GM23338 (cell line): ENCODE data around the gene PA2G4. TPM values are rescaled to one million over a fixed set of nuclear protein-coding genes. Genes with fewer than 3 reads are reported as not detected.
A peak's percentile ranks its signal among the peaks of the same experiment; 100 is the strongest.
"Not testable (repeated sequence)": the region's sequence is repeated elsewhere in the genome, so short reads cannot be mapped to it uniquely, and the experiment has no call there.

Experiments used
- ATAC-seq: fragments of 200-7000 bp; cut with Tn5 transposase; 3 replicates; pipeline ENCODE4 v1.9.1; 2020
- DNase-seq: peaks from one replicate; pipeline ENCODE4 v3.0.0-alpha.2; 2015; ENCODE audit warnings: low spot score
- H2AFZ ChIP-seq: fragments of 200-600 bp; sonication (generic); 2 replicates; pipeline ENCODE4 v1.8.0; 2016; ENCODE audit warnings: antibody characterized with exemption, mild to moderate bottlenecking, moderate library complexity
- H3F3A ChIP-seq: fragments of 200-600 bp; sonication (generic); replicated peaks from 2 replicates; pipeline ENCODE4 v1.8.0; 2017; ENCODE audit warnings: antibody characterized with exemption, mixed run types, low read depth
- H3K27ac ChIP-seq: fragments of 200-600 bp; sonication (generic); 2 replicates; pipeline ENCODE4 v1.6.1; 2016; ENCODE audit warnings: low read depth
- H3K27me3 ChIP-seq: fragments of 200-600 bp; sonication (generic); 2 replicates; pipeline ENCODE4 v1.8.0; 2016; ENCODE audit warnings: mild to moderate bottlenecking, mixed run types, moderate library complexity; ENCODE audit not compliant: insufficient read depth
- H3K36me3 ChIP-seq: fragments of 200-600 bp; sonication (generic); 2 replicates; pipeline ENCODE4 v1.8.0; 2016; ENCODE audit warnings: mild to moderate bottlenecking; ENCODE audit not compliant: insufficient read depth
- H3K4me1 ChIP-seq: fragments of 200-600 bp; sonication (generic); 2 replicates; pipeline ENCODE4 v1.8.0; 2016; ENCODE audit warnings: mild to moderate bottlenecking, moderate library complexity; ENCODE audit not compliant: insufficient read depth
- H3K4me2 ChIP-seq: fragments of 200-600 bp; sonication (generic); 2 replicates; pipeline ENCODE4 v1.7.1; 2017; ENCODE audit warnings: mixed run types
- H3K4me3 ChIP-seq: fragments of 200-600 bp; sonication (generic); 2 replicates; pipeline ENCODE4 v1.6.1; 2016; ENCODE audit warnings: mixed run types
- H3K79me2 ChIP-seq: fragments of 200-600 bp; sonication (generic); replicated peaks from 2 replicates; pipeline ENCODE4 v1.8.0; 2017; ENCODE audit warnings: mild to moderate bottlenecking; ENCODE audit not compliant: insufficient read depth
- H3K9me2 ChIP-seq: fragments of 200-600 bp; sonication (generic); 2 replicates; pipeline ENCODE4 v1.8.0; 2017; ENCODE audit not compliant: insufficient read depth
- H4K20me1 ChIP-seq: fragments of 200-600 bp; sonication (generic); replicated peaks from 2 replicates; pipeline ENCODE4 v1.8.0; 2017; ENCODE audit warnings: mild to moderate bottlenecking; ENCODE audit not compliant: insufficient read depth
- H3K27ac Mint-ChIP-seq: 2 replicates; pipeline ENCODE4 v1.8.0; 2020; ENCODE audit warnings: inconsistent platforms, mild to moderate bottlenecking, moderate library complexity, mixed read lengths
- H3K27me3 Mint-ChIP-seq: 3 replicates; pipeline ENCODE4 v1.8.0; 2022; ENCODE audit warnings: low read depth, mild to moderate bottlenecking, moderate library complexity, mixed read lengths, inconsistent platforms; ENCODE audit not compliant: insufficient read depth, poor library complexity
- H3K36me3 Mint-ChIP-seq: 3 replicates; pipeline ENCODE4 v1.8.0; 2021; ENCODE audit warnings: low read depth, mild to moderate bottlenecking, inconsistent platforms, moderate library complexity, mixed read lengths
- H3K4me1 Mint-ChIP-seq: 3 replicates; pipeline ENCODE4 v1.8.0; 2020; ENCODE audit warnings: mild to moderate bottlenecking, inconsistent platforms, mixed read lengths
- H3K4me3 Mint-ChIP-seq: 3 replicates; pipeline ENCODE4 v1.8.0; 2021; ENCODE audit warnings: moderate library complexity, mild to moderate bottlenecking, inconsistent platforms, mixed read lengths
- H3K9me3 Mint-ChIP-seq: 3 replicates; pipeline ENCODE4 v1.8.0; 2020; ENCODE audit warnings: moderate library complexity, mild to moderate bottlenecking, inconsistent platforms, mixed read lengths
- CREB1 ChIP-seq: fragments of 250-450 bp; sonication (Bioruptor Pico); IDR thresholded peaks from 2 replicates; pipeline ENCODE4 v1.5.0; 2020; ENCODE audit warnings: low read depth, mild to moderate bottlenecking, moderate library complexity
- CTCF ChIP-seq, 2 experiments: fragments of 200-600 bp in 1 of 2; sonication (generic) in 1 of 2; conservative IDR thresholded peaks; 2 replicates each; pipeline versions ENCODE4 v1.5.1 to v1.6.1; 2016 to 2017; ENCODE audit warnings: antibody characterized with exemption in 2 of 2, low read depth in 2 of 2, mild to moderate bottlenecking in 2 of 2, moderate library complexity in 1 of 2
- ETS1 ChIP-seq: IDR thresholded peaks from 2 replicates; pipeline ENCODE4 v1.6.1; 2016; ENCODE audit warnings: antibody characterized with exemption
- EZH2 ChIP-seq: fragments of 200-600 bp; sonication (generic); IDR thresholded peaks from one replicate; pipeline ENCODE4 v1.8.0; 2017; ENCODE audit warnings: antibody characterized with exemption, mild to moderate bottlenecking, low read depth; ENCODE audit not compliant: unreplicated experiment
- EZH2phosphoT487 ChIP-seq: fragments of 200-600 bp; sonication (generic); IDR thresholded peaks from one replicate; pipeline ENCODE4 v1.8.1; 2018; ENCODE audit warnings: antibody characterized with exemption; ENCODE audit not compliant: unreplicated experiment
- JUNB ChIP-seq: IDR thresholded peaks from one replicate; pipeline ENCODE4 v1.6.1; 2016; ENCODE audit warnings: antibody characterized with exemption; ENCODE audit not compliant: unreplicated experiment
- NANOG ChIP-seq: IDR thresholded peaks from 2 replicates; pipeline ENCODE4 v1.6.1; 2016; ENCODE audit warnings: antibody characterized with exemption, borderline replicate concordance
- POLR2AphosphoS5 ChIP-seq: IDR thresholded peaks from 2 replicates; pipeline ENCODE4 v1.6.1; 2016; ENCODE audit warnings: antibody characterized with exemption, low read depth
- REST ChIP-seq: IDR thresholded peaks from one replicate; pipeline ENCODE4 v1.6.1; 2018; ENCODE audit warnings: antibody characterized with exemption; ENCODE audit not compliant: unreplicated experiment
- ZNF114 ChIP-seq: fragments of 250-450 bp; sonication (Bioruptor Pico); IDR thresholded peaks from 2 replicates; pipeline ENCODE4 v1.5.0; 2020; ENCODE audit warnings: mild to moderate bottlenecking, moderate library complexity
- ZNF331 ChIP-seq: fragments of 250-450 bp; sonication (Bioruptor Pico); IDR thresholded peaks from 2 replicates; pipeline ENCODE4 v1.5.0; 2020; ENCODE audit warnings: low read depth, mild to moderate bottlenecking, moderate library complexity
- polyA plus RNA-seq: library from polyadenylated mRNA; unstranded; fragments of >200 nt; fragmentation: Nextera tagmentation; extraction: Ambion mirVana; gene quantifications from 2 replicates; pipeline ENCODE4 v1.2.1, GENCODE V29; 2016
- total RNA-seq: library from RNA; depleted of rRNA; stranded (reverse); fragments of >200 nt; shearing (Covaris generic); gene quantifications from 2 replicates; pipeline ENCODE4 v1.2.3, GENCODE V29; 2014

Gene PA2G4
- total and polyA plus RNA-seq, 2 experiments from 2014 or later: 237 to 373 TPM

GRCh38 chr12:56115329-56115728 lies 11.0 kb downstream of the PA2G4 start (continued):
- TF ChIP-seq EZH2phosphoT487 (no peak), EZH2 (no peak), JUNB (no peak), ZNF331 (CRISPR knock-in tag) (no peak), REST (no peak)

GRCh38 chr12:56116267-56117081 lies 12.1 kb downstream of the PA2G4 start, which contains the start of gene RPL41:
Gene RPL41 (plus strand): TSS chr12:56116633.
- Mint-ChIP-seq H3K27me3 (peaks cover 22% of the 10 kb centered on the region), H3K27ac (peak within 1 kb of the TSS; percentile 100), H3K9me3 (peaks cover 6% of the 10 kb centered on the region; the same call in 2 of the 3 replicates), H3K4me1 (peaks cover 19% of the 10 kb centered on the region), H3K4me3 (peak within 1 kb of the TSS; percentile 94), H3K36me3 (peaks cover 61% of the 10 kb centered on the region)
- peak within 1 kb of the TSS; percentile 6 for H2AFZ ChIP-seq
- H3K36me3 ChIP-seq: peaks cover 10% of the 10 kb centered on the region; the same call in 1 of the 2 replicates
- peak within 1 kb of the TSS; percentile 90 for H3K4me2 ChIP-seq
- DNase-seq (peak; percentile 97), ATAC-seq (peak; percentile 17)
- peaks cover 10% of the 10 kb centered on the region for H3K4me1 ChIP-seq
- H4K20me1 ChIP-seq: no peaks in the 10 kb centered on the region
- no peaks in the 10 kb centered on the region for H3K27me3 ChIP-seq
- peaks cover 12% of the 10 kb centered on the region for H3K79me2 ChIP-seq
- H3F3A ChIP-seq: peaks cover 26% of the 10 kb centered on the region
- no peaks in the 10 kb centered on the region for H3K9me2 ChIP-seq
- H3K4me3 ChIP-seq: peak within 1 kb of the TSS; percentile 86
- peak within 1 kb of the TSS; percentile 96 for H3K27ac ChIP-seq
- TF ChIP-seq NANOG (peak; percentile 46; the same call in 1 of the 2 replicates), ZNF114 (no peak), EZH2 (no peak), ETS1 (peak; percentile 76), REST (no peak), POLR2AphosphoS5 (peak; percentile 100), CREB1 (peak; percentile 94), ZNF331 (CRISPR knock-in tag) (no peak), CTCF (conservative IDR thresholded peaks at IDR 0.05; ENCODE audit: low read depth in 2 of 2) (no peak)

- H3K4me3 Mint-ChIP-seq: peak overlapping the region; percentile 94
- Histone ChIP-seq H3K4me2 (peak overlapping the region; percentile 90), H3K79me2 (peaks cover 12% of the 10 kb centered on the region), H3K27ac (peak overlapping the region; percentile 96), H3F3A (peaks cover 26% of the 10 kb centered on the region), H3K4me3 (peak overlapping the region; percentile 86)
- not testable (repeated sequence) for ATAC-seq, H4K20me1 ChIP-seq, H2AFZ ChIP-seq, H3K36me3 ChIP-seq, H3K27me3 ChIP-seq, H3K4me1 ChIP-seq, H3K9me3 Mint-ChIP-seq, DNase-seq, H3K9me2 ChIP-seq
- H3K4me1 Mint-ChIP-seq: peaks cover 19% of the 10 kb centered on the region
- peaks cover 21% of the 10 kb centered on the region for H3K27me3 Mint-ChIP-seq
- peak overlapping the region; percentile 100 for H3K27ac Mint-ChIP-seq
- peaks cover 55% of the 10 kb centered on the region for H3K36me3 Mint-ChIP-seq
These were observed 12.8 kb downstream of the PA2G4 start for GRCh38 chr12:56117082-56117706.
